Measurements from ENCODE around the gene LRRC32. TPM values are rescaled to one million over a fixed set of nuclear protein-coding genes. Genes with fewer than 3 reads are reported as not detected.
"Not testable (repeated sequence)": the region's sequence is repeated elsewhere in the genome, so short reads cannot be mapped to it uniquely, and the experiment has no call there.

LRRC32 gene
- total and polyA plus RNA-seq, 2 of the 4 experiments (the other 2 are of a cell fraction), result 5.2 to 13.7 TPM

- DNase-seq; H3K23ac ChIP-seq (ENCODE audit: low read depth, low read length); H2BK15ac ChIP-seq (ENCODE audit: low read depth, low read length); H2BK120ac ChIP-seq (ENCODE audit: low read depth, low read length); H2AFZ ChIP-seq (replicated peaks; ENCODE audit: low read length, poor library complexity); BruUV-seq (replicated peaks); H3K9ac ChIP-seq (ENCODE audit: low read depth, low read length); H4K20me1 ChIP-seq (ENCODE audit: insufficient read depth, low read length); H3K4me1 ChIP-seq (ENCODE audit: control insufficient read depth, insufficient read depth, low read length); H3K9me1 ChIP-seq (ENCODE audit: insufficient read depth, low read length); H3K79me1 ChIP-seq (ENCODE audit: low read depth in 1 of 2, low read length in 2 of 2); H4K5ac ChIP-seq (ENCODE audit: low read depth, low read length); POLR2A ChIA-PET (ENCODE audit: unreplicated experiment); H3K36me3 ChIP-seq (ENCODE audit: control insufficient read depth, insufficient read depth, low read length); ATAC-seq (ENCODE audit: low read depth); H3K14ac ChIP-seq (replicated peaks; ENCODE audit: low read depth, low read length); H4K91ac ChIP-seq (ENCODE audit: insufficient read depth, low read depth, low read length); H3K4me3 ChIP-seq (ENCODE audit: insufficient read depth, low read depth, low read length); H2AK9ac ChIP-seq (replicated peaks; ENCODE audit: low read depth, low read length, poor library complexity); H3K27ac ChIP-seq (ENCODE audit: insufficient read depth, low read length); intact Hi-C loops (cut with micrococcal nuclease); in situ Hi-C loops (cut with MboI; ENCODE audit: low sequenced_read_pairs); H3K27me3 ChIP-seq (ENCODE audit: control insufficient read depth, insufficient read depth, low read length); H2BK20ac ChIP-seq (ENCODE audit: low read depth, low read length); H3K4me2 ChIP-seq (ENCODE audit: low read depth, low read length); H3K9me3 ChIP-seq (ENCODE audit: control insufficient read depth, insufficient read depth, low read length); H3K4ac ChIP-seq (ENCODE audit: low read depth, low read length); H3K18ac ChIP-seq (ENCODE audit: low read depth, low read length); H2AK5ac ChIP-seq (ENCODE audit: low read depth, low read length); dilution Hi-C loops (cut with HindIII; ENCODE audit: low sequenced_read_pairs, unreplicated experiment); H2BK5ac ChIP-seq (ENCODE audit: low read depth, low read length, poor library complexity, severe bottlenecking); H3K56ac ChIP-seq (ENCODE audit: extremely low read depth, insufficient read depth, low read length); H4K8ac ChIP-seq (ENCODE audit: low read depth in 2 of 2, low read length in 2 of 2): not testable (repeated sequence)
- CTCF ChIA-PET, result interaction anchor here (1.5 kb wide), 1 partner anchor 10 kb away, joined by 12 read pairs; no protein-coding TSS in a partner anchor
- no CpG with 5 or more reads among the region's 27 CpGs for WGBS, 2 experiments (ENCODE audit: extremely low coverage in 2 of 2, insufficient read length in 1 of 2)
Measured at GRCh38 chr11:76608879-76609460, 61.6 kb downstream of the LRRC32 start.

GRCh38 chr11:76608228-76608627, 62.3 kb downstream of the LRRC32 start:
- dilution Hi-C loops (cut with HindIII; ENCODE audit: low sequenced_read_pairs, unreplicated experiment); H3K79me1 ChIP-seq (ENCODE audit: low read depth in 1 of 2, low read length in 2 of 2); H3K36me3 ChIP-seq (ENCODE audit: control insufficient read depth, insufficient read depth, low read length); H3K23ac ChIP-seq (ENCODE audit: low read depth, low read length); H4K91ac ChIP-seq (ENCODE audit: insufficient read depth, low read depth, low read length); H4K5ac ChIP-seq (ENCODE audit: low read depth, low read length); in situ Hi-C loops (cut with MboI; ENCODE audit: low sequenced_read_pairs); DNase-seq; H2BK120ac ChIP-seq (ENCODE audit: low read depth, low read length); H2AK5ac ChIP-seq (ENCODE audit: low read depth, low read length); H3K9me3 ChIP-seq (ENCODE audit: control insufficient read depth, insufficient read depth, low read length); H3K4me2 ChIP-seq (ENCODE audit: low read depth, low read length); H3K27me3 ChIP-seq (ENCODE audit: control insufficient read depth, insufficient read depth, low read length); ATAC-seq (ENCODE audit: low read depth); H3K9ac ChIP-seq (ENCODE audit: low read depth, low read length); H4K8ac ChIP-seq (ENCODE audit: low read depth in 2 of 2, low read length in 2 of 2); H3K4me1 ChIP-seq (ENCODE audit: control insufficient read depth, insufficient read depth, low read length); H3K18ac ChIP-seq (ENCODE audit: low read depth, low read length); H3K4ac ChIP-seq (ENCODE audit: low read depth, low read length); POLR2A ChIA-PET (ENCODE audit: unreplicated experiment); H3K4me3 ChIP-seq (ENCODE audit: insufficient read depth, low read depth, low read length); intact Hi-C loops (cut with micrococcal nuclease); H3K56ac ChIP-seq (ENCODE audit: extremely low read depth, insufficient read depth, low read length); H2AFZ ChIP-seq (replicated peaks; ENCODE audit: low read length, poor library complexity); H2BK15ac ChIP-seq (ENCODE audit: low read depth, low read length); H2BK20ac ChIP-seq (ENCODE audit: low read depth, low read length); BruUV-seq (replicated peaks); H4K20me1 ChIP-seq (ENCODE audit: insufficient read depth, low read length); H3K9me1 ChIP-seq (ENCODE audit: insufficient read depth, low read length); H3K27ac ChIP-seq (ENCODE audit: insufficient read depth, low read length); H2AK9ac ChIP-seq (replicated peaks; ENCODE audit: low read depth, low read length, poor library complexity); H3K14ac ChIP-seq (replicated peaks; ENCODE audit: low read depth, low read length); H2BK5ac ChIP-seq (ENCODE audit: low read depth, low read length, poor library complexity, severe bottlenecking): not testable (repeated sequence)
- CTCF ChIA-PET, result interaction anchor here (1.5 kb wide), 1 partner anchor 9 kb away, joined by 12 read pairs; no protein-coding TSS in a partner anchor
- WGBS, 2 experiments (ENCODE audit: extremely low coverage in 2 of 2, insufficient read length in 1 of 2), result 94% methylated on average over 5 of the region's 11 CpGs; no CpG with 5 or more reads in 1 of the 2 experiments

Data from IMR-90 (cell line).